NT2/D1 (cell line): ENCODE data around the gene ZNF512B.
A peak's percentile ranks its signal among the peaks of the same experiment; 100 is the strongest.

Source experiments
- DNase-seq: peaks from one replicate; pipeline ENCODE4 v3.0.0-alpha.2; 2011; ENCODE audit warnings: low read depth, low spot score
- H3K27me3 ChIP-seq: 2 replicates; pipeline ENCODE4 v1.6.0; 2011; ENCODE audit warnings: mild to moderate bottlenecking; ENCODE audit not compliant: insufficient read length, insufficient read depth
- H3K36me3 ChIP-seq: 2 replicates; pipeline ENCODE4 v1.6.1; 2011; ENCODE audit warnings: mild to moderate bottlenecking, low read length, mixed read lengths; ENCODE audit not compliant: insufficient read depth, insufficient read length
- H3K4me1 ChIP-seq: 2 replicates; pipeline ENCODE4 v1.5.1; 2011; ENCODE audit not compliant: insufficient read depth, insufficient read length
- H3K4me3 ChIP-seq: 2 replicates; pipeline ENCODE4 v1.5.1; 2011; ENCODE audit warnings: low read depth; ENCODE audit not compliant: insufficient read length
- H3K9ac ChIP-seq: 2 replicates; pipeline ENCODE4 v1.6.0; 2011; ENCODE audit warnings: low read depth; ENCODE audit not compliant: insufficient read length
- H3K9me3 ChIP-seq: 2 replicates; pipeline ENCODE4 v1.5.1; 2011; ENCODE audit warnings: mild to moderate bottlenecking, low read length; ENCODE audit not compliant: insufficient read depth
- SUZ12 ChIP-seq: IDR thresholded peaks from 2 replicates; pipeline ENCODE4 v1.6.1; 2011; ENCODE audit not compliant: insufficient read length, insufficient read depth; ENCODE audit errors: extremely low read depth
- YY1 ChIP-seq: IDR thresholded peaks from 2 replicates; pipeline ENCODE4 v1.6.1; 2011; ENCODE audit not compliant: insufficient read length, insufficient read depth
- ZNF274 ChIP-seq: IDR thresholded peaks from 2 replicates; pipeline ENCODE4 v1.6.1; 2011; ENCODE audit warnings: mild to moderate bottlenecking, low read depth, low read length

Gene ZNF512B

GRCh38 chr20:63968928-63969760 lies 586 bp downstream of the ZNF512B start:
- DNase-seq, result no peak
- H3K9me3 ChIP-seq, result peaks cover 34% of the 10 kb centered on the region; the same call in 1 of the 2 replicates
- H3K4me3 ChIP-seq, result peak overlapping the region; percentile 88
- TF ChIP-seq SUZ12 (no peak), YY1 (no peak), ZNF274 (no peak)
- H3K4me1 ChIP-seq, result peaks cover 22% of the 10 kb centered on the region
- peaks cover 31% of the 10 kb centered on the region for H3K36me3 ChIP-seq
- peaks cover 17% of the 10 kb centered on the region for H3K27me3 ChIP-seq
- peak overlapping the region; percentile 96 for H3K9ac ChIP-seq

- Histone ChIP-seq H3K36me3 (peaks cover 40% of the 10 kb centered on the region), H3K4me1 (peaks cover 18% of the 10 kb centered on the region), H3K9me3 (peaks cover 40% of the 10 kb centered on the region; the same call in 1 of the 2 replicates), H3K9ac (peak overlapping the region; percentile 96), H3K4me3 (peak overlapping the region; percentile 88), H3K27me3 (peaks cover 17% of the 10 kb centered on the region)
- TF ChIP-seq SUZ12, result no peak
- TF ChIP-seq ZNF274, result no peak
- TF ChIP-seq YY1, result no peak
- no peak for DNase-seq
These were observed 1.4 kb downstream of the ZNF512B start for GRCh38 chr20:63968136-63968927.

- H3K4me3 ChIP-seq, result no peak overlapping the region
- H3K9ac ChIP-seq, result no peak overlapping the region
- H3K9me3 ChIP-seq, result peaks cover 40% of the 10 kb centered on the region; the same call in 1 of the 2 replicates
- TF ChIP-seq SUZ12, result no peak
- no peak for TF ChIP-seq ZNF274
- TF ChIP-seq YY1, result no peak
- no peak for DNase-seq
- peaks cover 15% of the 10 kb centered on the region for H3K4me1 ChIP-seq
- peaks cover 17% of the 10 kb centered on the region for H3K27me3 ChIP-seq
- peaks cover 48% of the 10 kb centered on the region for H3K36me3 ChIP-seq
These were observed 2.2 kb downstream of the ZNF512B start for GRCh38 chr20:63967330-63968135.

DNA sequence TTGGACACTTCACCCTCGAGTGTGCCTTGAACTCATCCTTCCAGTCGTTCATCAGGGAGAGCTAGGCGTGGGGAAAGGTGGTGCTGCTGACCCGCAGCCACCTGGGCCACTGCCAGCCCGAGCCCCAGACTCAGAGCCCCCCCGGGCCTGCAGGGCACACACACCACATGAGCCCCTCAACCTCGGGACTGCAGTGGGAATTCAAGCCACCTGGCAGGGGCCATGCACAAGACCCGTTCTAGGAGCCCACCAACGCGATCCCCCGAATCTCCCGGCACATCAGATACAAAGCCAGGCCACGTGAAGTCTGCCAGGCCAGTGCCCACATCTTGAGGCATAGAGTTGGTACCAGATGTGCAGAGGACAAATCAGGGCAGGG lies 2.8 kb downstream of the ZNF512B start:
- peaks cover 40% of the 10 kb centered on the region; the same call in 1 of the 2 replicates for H3K9me3 ChIP-seq
- peaks cover 17% of the 10 kb centered on the region for H3K27me3 ChIP-seq
- no peak overlapping the region for H3K9ac ChIP-seq
- H3K36me3 ChIP-seq, result peaks cover 54% of the 10 kb centered on the region
- H3K4me3 ChIP-seq, result no peak overlapping the region
- no peak for TF ChIP-seq SUZ12
- TF ChIP-seq YY1, result no peak
- TF ChIP-seq ZNF274, result no peak
- DNase-seq, result no peak
- H3K4me1 ChIP-seq, result peaks cover 13% of the 10 kb centered on the region

DNA sequence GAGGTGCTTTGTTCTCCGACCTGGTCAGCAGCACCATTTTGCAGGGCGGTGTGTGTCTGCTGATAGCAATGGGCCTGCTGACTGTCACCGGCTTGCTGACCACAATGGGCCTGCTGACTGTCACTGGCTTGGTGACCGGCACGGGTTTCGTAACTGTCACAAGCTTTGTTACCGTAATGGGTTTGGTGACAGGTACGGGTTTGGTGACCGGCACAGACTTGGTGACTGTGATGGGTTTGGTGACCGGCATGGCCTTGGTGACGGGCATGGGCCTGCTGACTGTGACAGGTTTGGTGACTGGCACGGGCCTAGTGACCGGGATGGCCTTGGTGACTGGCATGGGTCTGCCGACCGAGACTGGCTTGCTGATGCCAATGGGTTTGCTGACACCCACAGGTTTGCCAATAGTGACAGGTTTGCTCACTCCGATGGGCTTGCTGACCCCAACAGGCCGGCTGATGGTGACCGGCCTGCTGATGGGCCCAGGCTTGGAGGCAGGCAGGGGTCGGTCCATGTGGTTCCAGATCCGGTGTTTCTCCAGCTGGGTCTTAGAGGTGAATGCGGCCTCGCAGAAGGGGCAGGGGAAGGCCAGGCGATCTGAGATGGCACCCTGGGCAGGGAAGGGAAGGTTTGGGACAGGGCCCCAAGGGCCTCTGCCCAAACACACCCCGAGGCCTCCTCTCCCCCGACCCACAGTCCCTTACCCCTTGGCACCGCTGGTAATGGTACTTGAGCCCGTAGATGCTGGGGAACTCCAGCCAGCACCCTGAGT lies 3.4 kb downstream of the ZNF512B start:
- Histone ChIP-seq H3K4me3 (no peak overlapping the region), H3K4me1 (peaks cover 13% of the 10 kb centered on the region), H3K27me3 (peaks cover 17% of the 10 kb centered on the region), H3K36me3 (peaks cover 59% of the 10 kb centered on the region), H3K9me3 (peaks cover 40% of the 10 kb centered on the region; the same call in 1 of the 2 replicates), H3K9ac (no peak overlapping the region)
- TF ChIP-seq ZNF274, result no peak
- TF ChIP-seq YY1, result no peak
- TF ChIP-seq SUZ12, result no peak
- no peak for DNase-seq

DNA sequence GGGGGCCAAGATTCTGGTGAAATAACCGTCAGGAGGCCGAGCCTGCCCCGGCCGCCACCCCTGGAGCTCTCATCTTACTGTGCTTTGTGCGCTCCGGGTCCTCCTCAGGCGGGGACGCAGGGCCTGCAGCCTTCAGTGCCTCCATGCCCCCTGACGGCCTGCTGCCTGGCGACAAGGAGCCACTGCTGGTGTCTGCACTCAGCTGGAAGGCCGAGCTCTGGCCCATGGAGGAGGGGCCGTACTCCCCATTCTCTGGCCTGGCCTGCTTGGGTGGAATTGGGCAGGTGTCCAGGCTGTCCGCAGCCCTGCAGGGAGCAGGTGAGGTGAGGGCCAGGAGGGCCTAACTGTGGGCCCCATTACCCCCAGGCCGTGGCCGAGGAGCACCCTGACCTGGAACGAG lies 5.3 kb downstream of the ZNF512B start:
- Histone ChIP-seq H3K4me3 (no peak overlapping the region), H3K27me3 (peaks cover 4% of the 10 kb centered on the region), H3K9ac (no peak overlapping the region), H3K9me3 (peaks cover 40% of the 10 kb centered on the region; the same call in 1 of the 2 replicates), H3K36me3 (peaks cover 69% of the 10 kb centered on the region), H3K4me1 (peaks cover 13% of the 10 kb centered on the region)
- no peak for DNase-seq
- TF ChIP-seq SUZ12, result no peak
- no peak for TF ChIP-seq YY1
- no peak for TF ChIP-seq ZNF274
